Adrenal gland (tissue), 12 donors: ENCODE measurements around the gene DLGAP4. TPM values are rescaled to one million over a fixed set of nuclear protein-coding genes. Genes with fewer than 3 reads are reported as not detected.

Experiments
- DNase-seq, 7 donors: peaks; one replicate each; pipeline ENCODE4 v3.0.0-alpha.2; 2019 to 2020
- H3K27ac ChIP-seq, 5 donors: fragments of 200-600 bp; sonication (generic) in 4 of 5; 1 replicate in 3 of 5; 2 replicates in 2 of 5; pipeline versions ENCODE4 v1.5.1 to v1.8.0; 2016 to 2020; ENCODE audit warnings: mild to moderate bottlenecking in 1 of 5
- H3K27me3 ChIP-seq: fragments of 200-600 bp; 2 replicates; pipeline ENCODE4 v1.8.0; 2021
- H3K36me3 ChIP-seq, 2 donors: fragments of 200-600 bp; replicated peaks in 1 of 2; 1 replicate in 1 of 2; 2 replicates in 1 of 2; pipeline versions ENCODE4 v1.5.1 to v1.8.0; 2018 to 2022
- H3K4me1 ChIP-seq, 2 donors: fragments of 200-600 bp; replicated peaks in 1 of 2; 1 replicate in 1 of 2; 2 replicates in 1 of 2; pipeline versions ENCODE4 v1.5.1 to v1.8.0; 2018 to 2021
- H3K4me3 ChIP-seq, 4 donors: fragments of 200-600 bp; sonication (generic) in 3 of 4; one replicate each; pipeline ENCODE4 v1.5.1; 2016 to 2018
- H3K9me3 ChIP-seq, 3 donors: fragments of 200-600 bp; sonication (generic) in 1 of 3; replicated peaks in 1 of 3; 1 replicate in 2 of 3; 2 replicates in 1 of 3; pipeline versions ENCODE4 v1.5.1 to v1.8.0; 2016 to 2021
- POLR2A ChIP-seq, 2 donors: fragments of 450-650 bp; IDR thresholded peaks; one replicate each; pipeline ENCODE4 v1.6.1; 2017; ENCODE audit warnings: antibody characterized with exemption in 2 of 2, mild to moderate bottlenecking in 2 of 2, moderate library complexity in 1 of 2
- WGBS, 4 donors: extraction: QIAGEN DNeasy Blood & Tissue Kit in 2 of 4; methylation state at CpG; one replicate each; pipeline versions ENCODE4 v1.1.5 to v1.1.7; 2013 to 2017; 5-methylcytosine and 5-hydroxymethylcytosine counted together
- intact Hi-C, 2 donors: fragments of 100-400 bp; cut with DNase I; formaldehyde crosslinking; loops; one replicate each; pipeline versions ENCODE4 v1.14.1 to v1.15.0; 2022 to 2023
- polyA plus RNA-seq, 3 donors: library from polyadenylated mRNA; stranded (reverse); fragments of 200-250 nt in 2 of 3; fragments of 350-450 nt in 1 of 3; fragmentation: Illumina TruSeq in 1 of 3; extraction: RNeasy Lipid Tissue Mini Kit (QIAGEN cat#74804) in 1 of 3; gene quantifications; one replicate each; pipeline ENCODE4 v1.2.3, GENCODE V29; 2013 to 2014
- total RNA-seq, 9 donors: library from RNA; depleted of rRNA in 4 of 9; stranded (reverse); fragments of >200 nt in 4 of 9; fragments of 120-200 nt in 1 of 9; fragmentation: NEBNext Ultra II Directional in 1 of 9; extraction: Animal tissue kit (Norgen Biotek cat#: 25700) in 1 of 9; gene quantifications; one replicate each; pipeline versions ENCODE4 v1.1.0 to v1.2.4, GENCODE V29; 2013 to 2023
- TF ChIP-seq, protein P1 (sequence below), 6 experiments: fragments of 450-650 bp in 4 of 6; fragments of 200-600 bp in 2 of 6; sonication (generic) in 1 of 6; IDR thresholded peaks; 1 replicate in 5 of 6; 2 replicates in 1 of 6; pipeline versions ENCODE4 v1.5.1 to v1.8.0; 2016 to 2021; ENCODE audit warnings: antibody characterized with exemption in 6 of 6, mild to moderate bottlenecking in 2 of 6, moderate library complexity in 1 of 6
- donor health status: healthy with polysubstance abuse.
- donor health status: Bipolar disorder and iron deficiency.
- donor health status: DM: yes; HTN: yes; CAD: no.
- donor health status: DM: no; HTN: no; CAD: no.
- donor health status: DM: no; HTN: no; CAD: no.
- donor health status: DM: yes; HTN: yes; CAD: no.

DLGAP4 gene
- total and polyA plus RNA-seq, 12 donors = 13.5 to 95.2 (median 64.0) TPM

DNA sequence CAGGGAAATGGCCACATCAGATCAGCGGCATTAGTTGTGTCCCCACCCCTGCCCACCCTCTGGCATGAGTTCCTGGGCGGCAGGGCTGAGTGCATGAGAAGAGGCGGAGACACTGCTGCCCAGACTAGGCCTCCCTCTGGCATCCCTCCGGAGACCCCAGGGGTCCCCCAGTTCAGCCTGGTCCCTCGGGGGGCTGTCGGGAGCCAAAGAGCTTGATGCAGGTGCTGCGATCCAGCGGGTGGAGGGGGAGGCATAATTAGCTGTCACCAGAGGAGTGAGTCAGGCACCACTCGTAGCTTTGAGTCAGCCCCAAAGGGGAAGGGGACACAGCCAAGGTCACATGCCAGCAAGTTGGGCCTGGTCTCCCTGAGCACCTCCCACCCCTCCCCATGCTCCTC is 34.5 kb downstream of the DLGAP4 start:
- Histone ChIP-seq H3K4me3 (no peak overlapping the region), H3K9me3 (no peaks in the 10 kb centered on the region), H3K36me3 (no peaks in the 10 kb centered on the region), H3K4me1 (no peaks in the 10 kb centered on the region), H3K27me3 (no peaks in the 10 kb centered on the region), H3K27ac (no peak overlapping the region)
- TF ChIP-seq, protein P1, sequence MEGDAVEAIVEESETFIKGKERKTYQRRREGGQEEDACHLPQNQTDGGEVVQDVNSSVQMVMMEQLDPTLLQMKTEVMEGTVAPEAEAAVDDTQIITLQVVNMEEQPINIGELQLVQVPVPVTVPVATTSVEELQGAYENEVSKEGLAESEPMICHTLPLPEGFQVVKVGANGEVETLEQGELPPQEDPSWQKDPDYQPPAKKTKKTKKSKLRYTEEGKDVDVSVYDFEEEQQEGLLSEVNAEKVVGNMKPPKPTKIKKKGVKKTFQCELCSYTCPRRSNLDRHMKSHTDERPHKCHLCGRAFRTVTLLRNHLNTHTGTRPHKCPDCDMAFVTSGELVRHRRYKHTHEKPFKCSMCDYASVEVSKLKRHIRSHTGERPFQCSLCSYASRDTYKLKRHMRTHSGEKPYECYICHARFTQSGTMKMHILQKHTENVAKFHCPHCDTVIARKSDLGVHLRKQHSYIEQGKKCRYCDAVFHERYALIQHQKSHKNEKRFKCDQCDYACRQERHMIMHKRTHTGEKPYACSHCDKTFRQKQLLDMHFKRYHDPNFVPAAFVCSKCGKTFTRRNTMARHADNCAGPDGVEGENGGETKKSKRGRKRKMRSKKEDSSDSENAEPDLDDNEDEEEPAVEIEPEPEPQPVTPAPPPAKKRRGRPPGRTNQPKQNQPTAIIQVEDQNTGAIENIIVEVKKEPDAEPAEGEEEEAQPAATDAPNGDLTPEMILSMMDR (IDR thresholded peaks at IDR 0.05) = no peak
- no peak for TF ChIP-seq POLR2A (IDR thresholded peaks at IDR 0.05)
- WGBS, 4 donors = 62 to 66% (median 63%) methylated on average over 6 to 9 of the region's 9 CpGs; no CpG with 5 or more reads in 1 of the 4 donors
- intact Hi-C loops = no loop called here
- no peak for DNase-seq

DNA sequence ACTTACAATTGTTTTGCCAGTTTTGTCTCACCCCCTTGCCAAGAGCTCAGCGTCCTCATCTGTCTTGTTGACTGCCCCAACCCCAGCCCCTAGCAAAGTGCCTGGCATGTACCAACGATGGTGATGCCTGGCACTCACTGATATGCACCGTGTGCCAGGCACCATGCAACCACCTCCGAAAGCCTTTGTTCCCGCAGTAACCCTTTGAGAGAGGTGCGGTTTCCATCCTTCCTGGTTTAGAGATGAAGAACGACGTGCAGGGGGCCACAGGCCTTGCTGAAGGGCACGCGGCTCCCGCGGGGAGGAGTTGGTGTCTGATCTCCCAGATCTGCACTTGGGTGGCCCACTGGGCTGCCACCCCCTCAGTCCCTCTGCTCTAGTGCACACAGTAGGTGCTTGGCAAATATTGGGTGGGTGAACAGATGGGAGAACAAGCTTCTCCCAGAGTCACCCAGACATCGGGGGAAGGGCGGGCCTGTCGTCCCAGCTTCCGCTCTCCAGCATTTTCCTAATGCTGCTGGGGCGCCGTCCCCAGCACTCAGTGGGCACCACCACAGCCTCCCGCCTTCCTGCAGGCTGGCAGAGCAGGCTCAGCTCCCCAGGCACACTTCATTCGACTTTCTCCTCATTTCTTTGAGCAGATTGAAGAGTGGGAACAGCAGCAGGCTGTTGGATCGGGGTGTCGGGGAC is 35.3 kb downstream of the DLGAP4 start:
- Histone ChIP-seq H3K36me3 (no peaks in the 10 kb centered on the region), H3K4me3 (no peak overlapping the region), H3K4me1 (no peaks in the 10 kb centered on the region), H3K27ac (no peak overlapping the region), H3K9me3 (no peaks in the 10 kb centered on the region), H3K27me3 (no peaks in the 10 kb centered on the region)
- 80 to 90% (median 84%) methylated on average over 11 to 22 of the region's 22 CpGs for WGBS, 4 donors
- DNase-seq = no peak
- intact Hi-C loops = no loop called here
- TF ChIP-seq, protein P1 (IDR thresholded peaks at IDR 0.05) = no peak
- TF ChIP-seq POLR2A (IDR thresholded peaks at IDR 0.05) = no peak

- Histone ChIP-seq H3K4me3 (no peak overlapping the region), H3K9me3 (no peaks in the 10 kb centered on the region), H3K27me3 (no peaks in the 10 kb centered on the region), H3K36me3 (no peaks in the 10 kb centered on the region), H3K4me1 (no peaks in the 10 kb centered on the region), H3K27ac (no peak overlapping the region)
- 75 to 81% (median 77%) methylated on average over 5 to 8 of the region's 8 CpGs for WGBS, 4 donors
- TF ChIP-seq POLR2A (IDR thresholded peaks at IDR 0.05) = no peak
- TF ChIP-seq, protein P1 (IDR thresholded peaks at IDR 0.05) = no peak
- DNase-seq = no peak
- intact Hi-C loops = no loop called here
Measured at GRCh38 chr20:36342331-36343120, 36.4 kb downstream of the DLGAP4 start.

GRCh38 chr20:36343641-36344040 is 37.5 kb downstream of the DLGAP4 start:
- H3K4me3 ChIP-seq = no peak overlapping the region
- H3K4me1 ChIP-seq = no peaks in the 10 kb centered on the region
- intact Hi-C loops = no loop called here
- H3K27ac ChIP-seq = no peak overlapping the region
- no peaks in the 10 kb centered on the region for H3K9me3 ChIP-seq
- TF ChIP-seq, protein P1 (IDR thresholded peaks at IDR 0.05) = no peak
- no peak for TF ChIP-seq POLR2A (IDR thresholded peaks at IDR 0.05)
- DNase-seq = no peak
- no peaks in the 10 kb centered on the region for H3K36me3 ChIP-seq
- WGBS, 4 donors = 87 to 92% (median 88%) methylated on average over 2 to 5 of the region's 5 CpGs
- H3K27me3 ChIP-seq = no peaks in the 10 kb centered on the region
